ENCODE data around the gene PDCD6IP. TPM values are rescaled to one million over a fixed set of nuclear protein-coding genes. Genes with fewer than 3 reads are reported as not detected.
"Not testable (repeated sequence)": the region's sequence is repeated elsewhere in the genome, so short reads cannot be mapped to it uniquely, and the experiment has no call there.

PDCD6IP gene
- polyA plus RNA-seq, 4 donors, result 40.6 to 125 (median 64.9) TPM

- FAIRE-seq, result no peak
- no peak for DNase-seq
- WGBS, 3 donors, result 84 to 90% (median 86%) methylated on average over 9 of the region's 9 CpGs
- Histone ChIP-seq H3K9me3 (ENCODE audit: control insufficient read depth in 2 of 2, insufficient read depth in 1 of 2, low read depth in 1 of 2, low read length in 1 of 2) (no peaks in the 10 kb centered on the region), H3K4me1 (ENCODE audit: control insufficient read depth in 3 of 3, insufficient read depth in 2 of 3, low read depth in 1 of 3, low read length in 2 of 3) (no peaks in the 10 kb centered on the region), H3K4me3 (ENCODE audit: low read depth in 1 of 3, low read length in 3 of 3) (no peak overlapping the region), H3K36me3 (ENCODE audit: control insufficient read depth in 3 of 3, insufficient read depth in 2 of 3, low read depth in 1 of 3, low read length in 3 of 3) (no peaks in the 10 kb centered on the region), H3K27ac (ENCODE audit: low read depth in 1 of 3, low read length in 2 of 3) (no peak overlapping the region), H3K27me3 (ENCODE audit: control insufficient read depth in 3 of 3, insufficient read depth in 3 of 3, low read length in 3 of 3) (peaks cover 0 to 2% (median 0%) of the 10 kb centered on the region in 3 donors)
Measured at GRCh38 chr3:33768578-33769330, 29.7 kb upstream of the PDCD6IP start.

- Histone ChIP-seq H3K9me3 (ENCODE audit: control insufficient read depth in 2 of 2, insufficient read depth in 1 of 2, low read depth in 1 of 2, low read length in 1 of 2) (no peaks in the 10 kb centered on the region), H3K27me3 (ENCODE audit: control insufficient read depth in 3 of 3, insufficient read depth in 3 of 3, low read length in 3 of 3) (peaks cover 0 to under 1% (median 0%) of the 10 kb centered on the region in 3 donors), H3K36me3 (ENCODE audit: control insufficient read depth in 3 of 3, insufficient read depth in 2 of 3, low read depth in 1 of 3, low read length in 3 of 3) (no peaks in the 10 kb centered on the region), H3K4me3 (ENCODE audit: low read depth in 1 of 3, low read length in 3 of 3) (no peak overlapping the region), H3K4me1 (ENCODE audit: control insufficient read depth in 3 of 3, insufficient read depth in 2 of 3, low read depth in 1 of 3, low read length in 2 of 3) (no peaks in the 10 kb centered on the region), H3K27ac (ENCODE audit: low read depth in 1 of 3, low read length in 2 of 3) (no peak overlapping the region)
- FAIRE-seq (no peak), DNase-seq (no peak)
- 76 to 83% (median 81%) methylated on average over 2 of the region's 2 CpGs for WGBS, 3 donors
Measured at GRCh38 chr3:33773637-33774036, 24.8 kb upstream of the PDCD6IP start.

GRCh38 chr3:33775363-33775762, 23.1 kb upstream of the PDCD6IP start:
- DNase-seq, result no peak
- Histone ChIP-seq H3K9me3 (ENCODE audit: control insufficient read depth in 2 of 2, insufficient read depth in 1 of 2, low read depth in 1 of 2, low read length in 1 of 2) (no peaks in the 10 kb centered on the region), H3K4me3 (ENCODE audit: low read depth in 1 of 3, low read length in 3 of 3) (no peak overlapping the region), H3K27me3 (ENCODE audit: control insufficient read depth in 3 of 3, insufficient read depth in 3 of 3, low read length in 3 of 3) (no peaks in the 10 kb centered on the region), H3K4me1 (ENCODE audit: control insufficient read depth in 3 of 3, insufficient read depth in 2 of 3, low read depth in 1 of 3, low read length in 2 of 3) (no peaks in the 10 kb centered on the region), H3K27ac (ENCODE audit: low read depth in 1 of 3, low read length in 2 of 3) (no peak overlapping the region), H3K36me3 (ENCODE audit: control insufficient read depth in 3 of 3, insufficient read depth in 2 of 3, low read depth in 1 of 3, low read length in 3 of 3) (no peaks in the 10 kb centered on the region)
- whole genome bisulfite sequencing, 3 donors, result 91 to 95% (median 94%) methylated on average over 3 of the region's 3 CpGs
- FAIRE-seq, result no peak

- no peak overlapping the region for H3K27ac ChIP-seq (ENCODE audit: low read depth in 1 of 3, low read length in 2 of 3)
- H3K36me3 ChIP-seq (ENCODE audit: control insufficient read depth in 3 of 3, insufficient read depth in 2 of 3, low read depth in 1 of 3, low read length in 3 of 3), result no peaks in the 10 kb centered on the region
- no peaks in the 10 kb centered on the region for H3K9me3 ChIP-seq (ENCODE audit: control insufficient read depth in 2 of 2, insufficient read depth in 1 of 2, low read depth in 1 of 2, low read length in 1 of 2)
- DNase-seq (no peak), FAIRE-seq (no peak)
- 89 to 92% (median 91%) methylated on average over 3 of the region's 3 CpGs for WGBS, 3 donors
- H3K4me3 ChIP-seq (ENCODE audit: low read depth in 1 of 3, low read length in 3 of 3), result no peak overlapping the region
- no peaks in the 10 kb centered on the region for H3K4me1 ChIP-seq (ENCODE audit: control insufficient read depth in 3 of 3, insufficient read depth in 2 of 3, low read depth in 1 of 3, low read length in 2 of 3)
- no peaks in the 10 kb centered on the region for H3K27me3 ChIP-seq (ENCODE audit: control insufficient read depth in 3 of 3, insufficient read depth in 3 of 3, low read length in 3 of 3)
Measured at GRCh38 chr3:33777996-33778395, 20.4 kb upstream of the PDCD6IP start.

- 62 to 76% (median 68%) methylated on average over 3 of the region's 3 CpGs for WGBS, 3 donors
- Histone ChIP-seq H3K36me3 (ENCODE audit: control insufficient read depth in 3 of 3, insufficient read depth in 2 of 3, low read depth in 1 of 3, low read length in 3 of 3) (no peaks in the 10 kb centered on the region), H3K4me3 (ENCODE audit: low read depth in 1 of 3, low read length in 3 of 3) (no peak overlapping the region), H3K27ac (ENCODE audit: low read depth in 1 of 3, low read length in 2 of 3) (no peak overlapping the region), H3K27me3 (ENCODE audit: control insufficient read depth in 3 of 3, insufficient read depth in 3 of 3, low read length in 3 of 3) (no peaks in the 10 kb centered on the region), H3K4me1 (ENCODE audit: control insufficient read depth in 3 of 3, insufficient read depth in 2 of 3, low read depth in 1 of 3, low read length in 2 of 3) (no peaks in the 10 kb centered on the region), H3K9me3 (ENCODE audit: control insufficient read depth in 2 of 2, insufficient read depth in 1 of 2, low read depth in 1 of 2, low read length in 1 of 2) (no peaks in the 10 kb centered on the region)
- DNase-seq, result no peak
- FAIRE-seq, result no peak
Measured at GRCh38 chr3:33779751-33780150, 18.7 kb upstream of the PDCD6IP start.

GRCh38 chr3:33781413-33781812, 17.0 kb upstream of the PDCD6IP start:
- H3K9me3 ChIP-seq (ENCODE audit: control insufficient read depth in 2 of 2, insufficient read depth in 1 of 2, low read depth in 1 of 2, low read length in 1 of 2); H3K27me3 ChIP-seq (ENCODE audit: control insufficient read depth in 3 of 3, insufficient read depth in 3 of 3, low read length in 3 of 3); H3K4me1 ChIP-seq (ENCODE audit: control insufficient read depth in 3 of 3, insufficient read depth in 2 of 3, low read depth in 1 of 3, low read length in 2 of 3); FAIRE-seq; H3K4me3 ChIP-seq (ENCODE audit: low read depth in 1 of 3, low read length in 3 of 3); H3K27ac ChIP-seq (ENCODE audit: low read depth in 1 of 3, low read length in 2 of 3); DNase-seq; H3K36me3 ChIP-seq (ENCODE audit: control insufficient read depth in 3 of 3, insufficient read depth in 2 of 3, low read depth in 1 of 3, low read length in 3 of 3): not testable (repeated sequence)
- 90 to 98% (median 96%) methylated on average over 6 of the region's 6 CpGs for WGBS, 3 donors

GRCh38 chr3:33786565-33787327, 11.7 kb upstream of the PDCD6IP start:
- H3K4me1 ChIP-seq (ENCODE audit: control insufficient read depth in 3 of 3, insufficient read depth in 2 of 3, low read depth in 1 of 3, low read length in 2 of 3), result peaks cover 0 to 3% (median 0%) of the 10 kb centered on the region in 3 donors
- peak overlapping the region in 1 of 3 donors; percentile 15 for H3K4me3 ChIP-seq (ENCODE audit: low read depth in 1 of 3, low read length in 3 of 3)
- FAIRE-seq (no peak), DNase-seq (no peak)
- 64 to 65% (median 64%) methylated on average over 7 of the region's 7 CpGs for WGBS, 3 donors
- H3K27me3 ChIP-seq (ENCODE audit: control insufficient read depth in 3 of 3, insufficient read depth in 3 of 3, low read length in 3 of 3), result no peaks in the 10 kb centered on the region
- H3K27ac ChIP-seq (ENCODE audit: low read depth in 1 of 3, low read length in 2 of 3), result no peak overlapping the region
- no peaks in the 10 kb centered on the region for H3K36me3 ChIP-seq (ENCODE audit: control insufficient read depth in 3 of 3, insufficient read depth in 2 of 3, low read depth in 1 of 3, low read length in 3 of 3)
- no peaks in the 10 kb centered on the region for H3K9me3 ChIP-seq (ENCODE audit: control insufficient read depth in 2 of 2, insufficient read depth in 1 of 2, low read depth in 1 of 2, low read length in 1 of 2)

GRCh38 chr3:33787328-33788009, 11.0 kb upstream of the PDCD6IP start:
- Histone ChIP-seq H3K9me3 (ENCODE audit: control insufficient read depth in 2 of 2, insufficient read depth in 1 of 2, low read depth in 1 of 2, low read length in 1 of 2) (no peaks in the 10 kb centered on the region), H3K36me3 (ENCODE audit: control insufficient read depth in 3 of 3, insufficient read depth in 2 of 3, low read depth in 1 of 3, low read length in 3 of 3) (no peaks in the 10 kb centered on the region), H3K27ac (ENCODE audit: low read depth in 1 of 3, low read length in 2 of 3) (no peak overlapping the region), H3K4me1 (ENCODE audit: control insufficient read depth in 3 of 3, insufficient read depth in 2 of 3, low read depth in 1 of 3, low read length in 2 of 3) (peaks cover 0 to 3% (median 0%) of the 10 kb centered on the region in 3 donors), H3K4me3 (ENCODE audit: low read depth in 1 of 3, low read length in 3 of 3) (peak overlapping the region in 1 of 3 donors; percentile 15), H3K27me3 (ENCODE audit: control insufficient read depth in 3 of 3, insufficient read depth in 3 of 3, low read length in 3 of 3) (no peaks in the 10 kb centered on the region)
- peak; percentile 79 to 91 for DNase-seq
- FAIRE-seq, result no peak
- 3 to 7% (median 5%) methylated on average over 15 of the region's 15 CpGs for WGBS, 3 donors

All from small intestine (tissue), 7 donors.